ENCODE data around the gene FOXP1. TPM values are rescaled to one million over a fixed set of nuclear protein-coding genes. Genes with fewer than 3 reads are reported as not detected.
A peak's percentile ranks its signal among the peaks of the same experiment; 100 is the strongest.

Gene FOXP1
- total RNA-seq, 1 donor from 2014 or later, result 41.2 TPM

DNA sequence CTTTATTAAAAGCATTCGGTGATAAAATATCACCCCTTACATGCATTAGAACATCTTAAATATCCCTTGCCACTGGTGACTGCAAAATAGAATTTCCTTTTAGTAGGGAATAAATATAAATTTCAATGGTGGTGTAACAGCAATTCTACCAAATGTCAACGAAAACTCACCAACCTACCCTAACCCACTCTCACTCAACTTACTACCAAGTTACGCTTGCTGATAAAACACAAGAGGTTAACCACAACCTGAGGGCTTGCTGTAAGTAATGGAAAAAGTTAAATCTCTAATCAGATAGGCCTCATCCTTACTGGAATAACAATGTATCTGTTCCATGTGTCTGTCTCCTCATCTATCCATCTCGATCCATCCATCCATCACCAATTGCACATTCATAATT lies 274.7 kb downstream of the FOXP1 start:
- no peaks in the 10 kb centered on the region for H3K27me3 ChIP-seq (ENCODE audit: low read depth)
- no peak for DNase-seq
- peaks cover 49% of the 10 kb centered on the region for H3K4me1 ChIP-seq
- H3K4me3 ChIP-seq, result no peak overlapping the region
- H3K27ac ChIP-seq (replicated peaks), result peak overlapping the region; percentile 39
- TF ChIP-seq, protein P1, sequence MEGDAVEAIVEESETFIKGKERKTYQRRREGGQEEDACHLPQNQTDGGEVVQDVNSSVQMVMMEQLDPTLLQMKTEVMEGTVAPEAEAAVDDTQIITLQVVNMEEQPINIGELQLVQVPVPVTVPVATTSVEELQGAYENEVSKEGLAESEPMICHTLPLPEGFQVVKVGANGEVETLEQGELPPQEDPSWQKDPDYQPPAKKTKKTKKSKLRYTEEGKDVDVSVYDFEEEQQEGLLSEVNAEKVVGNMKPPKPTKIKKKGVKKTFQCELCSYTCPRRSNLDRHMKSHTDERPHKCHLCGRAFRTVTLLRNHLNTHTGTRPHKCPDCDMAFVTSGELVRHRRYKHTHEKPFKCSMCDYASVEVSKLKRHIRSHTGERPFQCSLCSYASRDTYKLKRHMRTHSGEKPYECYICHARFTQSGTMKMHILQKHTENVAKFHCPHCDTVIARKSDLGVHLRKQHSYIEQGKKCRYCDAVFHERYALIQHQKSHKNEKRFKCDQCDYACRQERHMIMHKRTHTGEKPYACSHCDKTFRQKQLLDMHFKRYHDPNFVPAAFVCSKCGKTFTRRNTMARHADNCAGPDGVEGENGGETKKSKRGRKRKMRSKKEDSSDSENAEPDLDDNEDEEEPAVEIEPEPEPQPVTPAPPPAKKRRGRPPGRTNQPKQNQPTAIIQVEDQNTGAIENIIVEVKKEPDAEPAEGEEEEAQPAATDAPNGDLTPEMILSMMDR (IDR thresholded peaks at IDR 0.05; ENCODE audit: borderline replicate concordance), result no peak
- H3K9me3 ChIP-seq (replicated peaks), result no peaks in the 10 kb centered on the region
- H3K36me3 ChIP-seq, result no peaks in the 10 kb centered on the region
- intact Hi-C loops (cut with micrococcal nuclease), result loop anchor here (10.0 kb wide), 1 partner anchor 276 kb away; the partner anchor contains the start of gene FOXP1

DNA sequence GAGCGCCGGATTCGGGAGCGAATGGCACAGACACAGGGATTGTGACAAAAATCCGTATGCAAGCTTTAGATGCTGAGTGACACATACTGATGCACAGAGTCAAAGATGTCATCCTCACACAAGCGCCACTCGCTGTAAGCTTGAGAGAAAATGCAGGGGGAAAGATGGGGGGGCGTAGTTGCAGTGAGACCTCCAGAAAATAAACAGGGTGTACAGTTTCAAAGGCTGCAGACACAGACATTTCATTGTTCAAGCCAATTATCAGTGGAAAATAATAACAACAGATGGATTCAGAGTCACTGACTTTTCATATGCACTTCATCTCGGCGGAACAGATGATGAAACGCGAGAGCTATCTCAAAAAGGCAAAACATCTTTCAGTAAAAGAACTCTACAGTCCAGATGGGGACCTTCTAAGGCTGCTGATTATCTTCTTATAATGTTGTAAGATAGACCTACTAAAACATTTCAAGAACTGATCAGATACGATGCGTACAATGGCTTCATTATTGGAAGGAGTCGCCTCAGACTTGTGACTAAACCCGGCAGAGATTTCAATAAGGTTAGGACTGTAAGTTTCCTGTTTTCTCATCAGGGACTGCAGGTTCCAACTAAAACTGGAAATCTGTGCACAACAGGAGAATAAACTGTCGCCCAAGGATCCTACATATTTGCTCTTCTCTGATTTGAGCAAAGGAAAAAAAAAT lies 275.4 kb downstream of the FOXP1 start:
- intact Hi-C loops (cut with micrococcal nuclease), result loop anchor here (10.0 kb wide), 1 partner anchor 277 kb away; the partner anchor contains the start of gene FOXP1
- H3K27ac ChIP-seq (replicated peaks), result peak overlapping the region; percentile 39

DNA sequence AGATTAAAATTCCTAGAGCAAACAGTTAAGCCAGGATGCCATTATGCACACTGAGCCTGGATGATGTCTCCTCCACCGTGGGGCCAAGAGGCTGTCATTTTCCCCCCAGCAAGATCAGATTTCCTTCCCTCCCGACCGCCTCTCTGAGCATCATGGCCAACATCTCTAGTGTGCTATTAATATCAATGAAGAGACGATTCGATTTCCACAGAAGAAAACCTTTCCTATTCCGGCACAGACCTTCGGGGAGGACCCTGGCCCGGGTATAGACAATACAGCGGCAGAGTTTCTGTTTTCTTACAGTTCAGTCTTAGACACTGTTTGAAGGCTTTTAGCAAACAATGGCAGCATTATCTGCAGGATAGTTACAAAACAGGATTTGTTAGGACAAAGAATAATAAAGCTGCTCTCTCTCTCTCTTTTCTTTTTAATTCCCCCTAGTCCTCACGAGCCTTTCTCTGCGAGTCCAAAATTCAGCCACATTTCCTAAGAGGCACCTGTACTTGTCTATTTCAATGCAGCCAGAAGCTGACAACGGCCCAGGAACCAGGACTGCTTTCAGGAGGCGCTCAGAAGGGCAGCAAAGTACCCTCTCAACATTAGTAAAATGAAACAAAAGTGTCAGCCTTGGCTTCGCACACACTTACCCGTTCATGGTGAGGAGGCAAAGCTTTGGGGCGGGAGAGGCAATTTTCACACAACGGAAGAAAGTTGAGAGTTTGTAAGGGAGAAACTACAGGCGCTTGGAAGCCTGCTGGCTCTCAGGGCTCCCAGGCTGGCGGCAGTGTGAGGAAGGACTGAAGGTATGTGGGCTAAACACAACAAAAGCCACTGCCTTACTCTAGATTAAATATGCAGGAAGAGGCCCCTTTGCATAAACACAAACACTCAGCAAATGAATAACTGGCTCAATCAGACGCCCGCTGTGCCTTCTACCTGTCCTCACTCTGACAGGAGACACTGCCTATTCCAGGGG lies 278.0 kb downstream of the FOXP1 start:
- Histone ChIP-seq H3K27ac (replicated peaks) (peak overlapping the region; percentile 80), H3K4me1 (peaks cover 40% of the 10 kb centered on the region), H3K9me3 (replicated peaks) (no peaks in the 10 kb centered on the region), H3K36me3 (no peaks in the 10 kb centered on the region), H3K27me3 (ENCODE audit: low read depth) (no peaks in the 10 kb centered on the region), H3K4me3 (peak overlapping the region; percentile 59)
- DNase-seq, result peak; percentile 18
- intact Hi-C loops (cut with micrococcal nuclease), result loop anchor here (10.0 kb wide), 1 partner anchor 279 kb away; the partner anchor contains the start of gene FOXP1
- TF ChIP-seq, protein P1 (IDR thresholded peaks at IDR 0.05; ENCODE audit: borderline replicate concordance), result no peak

More for the DNA sequence above, 275.4 kb downstream of the FOXP1 start:
- Histone ChIP-seq H3K9me3 (replicated peaks) (no peaks in the 10 kb centered on the region), H3K4me3 (no peak overlapping the region), H3K36me3 (no peaks in the 10 kb centered on the region), H3K27me3 (ENCODE audit: low read depth) (no peaks in the 10 kb centered on the region), H3K4me1 (peaks cover 53% of the 10 kb centered on the region)
- DNase-seq, result no peak
- TF ChIP-seq, protein P1 (IDR thresholded peaks at IDR 0.05; ENCODE audit: borderline replicate concordance), result no peak

DNA sequence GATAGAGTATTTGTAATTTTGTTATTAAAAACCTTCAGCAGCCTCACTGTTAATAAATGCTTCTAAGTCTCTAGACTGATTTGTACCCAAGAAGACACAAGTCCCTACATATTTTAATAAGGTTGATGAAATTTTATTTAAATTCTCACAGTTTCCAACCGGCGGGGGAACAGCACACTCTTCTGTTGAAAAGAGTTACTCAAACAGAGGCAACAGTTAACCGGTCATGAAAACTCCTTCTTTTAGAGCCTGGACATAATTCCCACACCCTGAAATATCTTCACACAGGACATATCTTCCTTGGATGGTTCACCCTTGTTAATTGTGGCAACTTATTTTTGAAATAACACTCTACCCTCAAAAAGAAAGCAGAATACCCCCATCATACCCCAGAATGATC lies 278.8 kb downstream of the FOXP1 start:
- Histone ChIP-seq H3K27me3 (ENCODE audit: low read depth) (no peaks in the 10 kb centered on the region), H3K4me1 (peaks cover 35% of the 10 kb centered on the region), H3K27ac (replicated peaks) (peak overlapping the region; percentile 80), H3K9me3 (replicated peaks) (no peaks in the 10 kb centered on the region), H3K36me3 (no peaks in the 10 kb centered on the region), H3K4me3 (peak overlapping the region; percentile 59)
- DNase-seq, result no peak
- TF ChIP-seq, protein P1 (IDR thresholded peaks at IDR 0.05; ENCODE audit: borderline replicate concordance), result peak; percentile 61
- intact Hi-C loops (cut with micrococcal nuclease), result loop anchor here (10.0 kb wide), 1 partner anchor 280 kb away; the partner anchor contains the start of gene FOXP1

DNA sequence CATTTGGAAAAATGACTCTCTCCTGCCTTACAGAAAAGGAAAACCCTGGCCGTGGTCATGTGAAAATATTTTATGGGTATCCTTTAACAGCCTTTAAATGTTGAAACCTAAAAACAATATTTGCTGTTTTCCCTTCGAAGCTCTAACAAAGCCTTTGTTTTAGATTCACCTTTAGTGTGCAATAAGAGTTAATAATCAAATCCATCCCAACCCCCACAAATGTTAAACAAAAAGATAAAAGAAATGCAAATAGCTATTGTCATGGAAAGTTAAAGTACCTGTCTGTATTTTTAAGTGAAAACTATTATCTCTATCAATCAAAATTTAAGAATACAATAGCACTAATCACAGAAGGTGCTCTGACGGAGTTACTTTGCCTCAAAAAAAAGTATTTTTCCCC lies 279.3 kb downstream of the FOXP1 start:
- TF ChIP-seq, protein P1 (IDR thresholded peaks at IDR 0.05; ENCODE audit: borderline replicate concordance), result no peak
- intact Hi-C loops (cut with micrococcal nuclease), result loop anchor here (10.0 kb wide), 1 partner anchor 281 kb away; the partner anchor contains the start of gene FOXP1
- DNase-seq, result no peak
- peak overlapping the region; percentile 80 for H3K27ac ChIP-seq (replicated peaks)
- no peaks in the 10 kb centered on the region for H3K27me3 ChIP-seq (ENCODE audit: low read depth)
- H3K4me3 ChIP-seq, result no peak overlapping the region
- H3K4me1 ChIP-seq, result peaks cover 35% of the 10 kb centered on the region
- H3K9me3 ChIP-seq (replicated peaks), result no peaks in the 10 kb centered on the region
- H3K36me3 ChIP-seq, result no peaks in the 10 kb centered on the region
